Muscle of leg (tissue), 11 donors: Measurements from ENCODE around the gene TSPOAP1. TPM values are rescaled to one million over a fixed set of nuclear protein-coding genes. Genes with fewer than 3 reads are reported as not detected.
A peak's percentile ranks its signal among the peaks of the same experiment; 100 is the strongest.

Experiments
- DNase-seq: peaks from one replicate; pipeline ENCODE4 v3.0.0; 2013
- H3K27ac ChIP-seq: one replicate; pipeline ENCODE4 v1.5.1; 2013; ENCODE audit warnings: mild to moderate bottlenecking, low read length, control low read depth
- H3K27me3 ChIP-seq: one replicate; pipeline ENCODE4 v1.6.1; 2013; ENCODE audit warnings: low read length; ENCODE audit not compliant: control insufficient read depth, insufficient read depth
- H3K36me3 ChIP-seq: one replicate; pipeline ENCODE4 v1.6.1; 2013; ENCODE audit warnings: low read length; ENCODE audit not compliant: control insufficient read depth, insufficient read depth
- H3K4me1 ChIP-seq: one replicate; pipeline ENCODE4 v1.6.1; 2013; ENCODE audit warnings: low read length; ENCODE audit not compliant: control insufficient read depth, insufficient read depth
- H3K4me3 ChIP-seq: one replicate; pipeline ENCODE4 v1.5.1; 2013; ENCODE audit warnings: low read length, control low read depth
- H3K9me3 ChIP-seq: replicated peaks from 2 replicates; pipeline ENCODE4 v1.6.1; 2013; ENCODE audit warnings: low read depth, low read length; ENCODE audit not compliant: control insufficient read depth
- WGBS: methylation state at CpG from one replicate; pipeline ENCODE4 v1.1.5; 2013; ENCODE audit warnings: missing lambda C conversion rate; ENCODE audit not compliant: insufficient coverage; 5-methylcytosine and 5-hydroxymethylcytosine counted together
- polyA plus RNA-seq, 8 donors: library from polyadenylated mRNA; unstranded; fragments of 120-200 nt; gene quantifications; one replicate each; pipeline versions ENCODE4 v1.2.1 to v1.2.3, GENCODE V29; 2013; ENCODE audit warnings: inconsistent platforms in 1 of 8, low replicate concordance in 1 of 8; ENCODE audit not compliant: insufficient read length in 8 of 8, insufficient read depth in 1 of 8
- total RNA-seq: library from RNA; stranded (reverse); fragments of 120-200 nt; gene quantifications from one replicate; pipeline ENCODE4 v1.2.4, GENCODE V29; 2013

TSPOAP1 gene
- total and polyA plus RNA-seq, 9 donors: 3.6 to 7.4 (median 4.8) TPM

DNA sequence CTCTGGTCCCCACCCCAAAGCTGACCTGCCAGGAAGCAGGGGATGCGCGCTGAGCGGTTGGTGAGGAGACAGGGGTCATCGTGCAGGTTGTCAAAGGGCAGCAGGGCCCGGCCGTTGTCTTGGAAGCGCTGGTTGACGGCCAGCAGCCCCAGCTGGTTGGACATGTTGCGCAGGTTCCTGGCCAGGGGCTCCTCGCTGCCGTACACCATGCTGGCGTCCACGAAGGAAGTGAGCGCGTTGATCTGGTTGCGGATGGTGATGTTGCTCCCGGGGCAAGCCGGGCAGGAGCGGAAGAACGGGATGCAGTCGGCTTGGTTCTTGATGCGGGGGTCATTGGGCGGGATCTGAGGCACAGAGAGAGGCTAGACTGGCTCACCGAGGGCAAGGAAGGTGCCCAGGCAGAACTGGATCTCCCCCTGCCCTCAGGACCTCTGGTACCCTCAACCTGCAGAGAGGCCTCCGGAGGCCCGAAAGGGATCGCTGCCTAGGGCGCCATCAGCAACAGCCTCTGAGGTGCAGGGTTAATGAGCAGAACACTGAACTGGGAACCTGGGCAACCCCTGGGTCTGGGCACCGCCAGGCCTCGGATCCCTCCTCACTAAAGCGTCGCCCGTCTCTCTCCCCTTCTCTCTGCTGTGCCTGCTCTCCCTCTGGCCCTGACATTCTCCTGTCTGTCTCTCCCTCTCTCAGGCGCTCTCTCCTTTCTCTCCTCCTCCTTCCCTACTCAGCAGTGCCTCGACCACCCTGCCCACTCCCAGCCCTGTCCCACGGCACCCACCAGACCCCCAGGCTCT lies 50.6 kb downstream of the TSPOAP1 start:
- Histone ChIP-seq H3K4me3 (no peak overlapping the region), H3K9me3 (no peaks in the 10 kb centered on the region), H3K36me3 (no peaks in the 10 kb centered on the region), H3K27me3 (peaks cover 8% of the 10 kb centered on the region), H3K4me1 (peaks cover 34% of the 10 kb centered on the region), H3K27ac (peak overlapping the region; percentile 63)
- WGBS: 91% methylated on average over 32 of the region's 36 CpGs
- DNase-seq: no peak

DNA sequence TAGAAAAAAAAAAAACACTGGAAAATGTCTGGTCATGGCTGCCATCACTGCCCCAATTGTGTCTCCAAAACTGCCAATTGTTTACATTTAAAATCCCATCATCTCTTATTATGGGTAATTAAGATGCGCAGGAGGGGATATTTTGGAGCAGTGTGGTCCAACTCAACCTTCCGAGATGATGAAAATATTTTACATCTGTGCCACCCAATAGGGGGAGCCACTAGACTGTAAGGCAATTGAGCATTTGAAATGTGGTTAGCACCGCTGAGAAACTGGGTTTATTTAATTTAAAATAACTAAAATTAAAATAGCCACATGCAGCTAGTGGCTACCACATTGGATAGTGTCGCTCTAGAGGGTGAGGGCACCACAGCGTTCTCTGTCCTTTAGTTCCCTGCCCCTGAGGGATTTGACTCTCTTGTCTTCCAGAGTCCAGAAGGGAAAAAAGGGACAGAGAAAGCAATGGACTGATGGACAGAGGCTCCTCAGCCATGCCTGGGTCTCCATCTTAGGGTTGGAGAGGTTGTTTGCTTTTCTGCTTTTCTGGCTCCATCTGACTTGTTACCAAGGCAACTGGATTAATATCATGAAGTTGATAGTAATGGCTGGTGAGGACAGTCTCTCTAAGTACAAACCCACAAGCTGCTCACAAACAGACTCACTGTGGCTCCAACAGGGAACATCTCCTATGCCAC lies 51.3 kb downstream of the TSPOAP1 start:
- no CpG with 5 or more reads among the region's 5 CpGs for WGBS

DNA sequence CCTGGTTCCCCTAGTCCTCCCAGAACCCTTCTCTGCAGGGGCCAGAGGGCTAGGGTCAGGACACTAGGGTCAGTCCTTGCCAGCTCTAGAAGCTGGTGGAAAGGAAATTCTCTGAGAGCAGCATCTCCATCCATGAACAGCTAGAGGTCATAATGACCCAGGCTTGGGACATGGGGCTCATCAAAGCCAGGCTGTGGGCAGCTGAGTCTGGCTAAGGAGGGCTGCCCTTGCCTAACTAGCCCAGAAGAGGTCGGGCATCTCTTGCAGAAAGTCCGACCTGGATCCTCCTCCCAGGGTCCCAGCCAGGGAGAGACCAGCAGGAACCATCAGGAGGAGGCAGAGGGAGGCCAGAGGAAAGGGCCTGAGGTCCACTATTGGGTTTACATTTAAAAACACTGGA lies 52.2 kb downstream of the TSPOAP1 start:
- H3K9me3 ChIP-seq: no peaks in the 10 kb centered on the region
- no peak for DNase-seq
- 80% methylated on average over 1 of the region's 2 CpGs for WGBS
- H3K27ac ChIP-seq: no peak overlapping the region
- H3K4me1 ChIP-seq: peaks cover 29% of the 10 kb centered on the region
- no peak overlapping the region for H3K4me3 ChIP-seq
- no peaks in the 10 kb centered on the region for H3K36me3 ChIP-seq
- H3K27me3 ChIP-seq: peaks cover 8% of the 10 kb centered on the region

More for the DNA sequence above, 51.3 kb downstream of the TSPOAP1 start:
- Histone ChIP-seq H3K4me3 (no peak overlapping the region), H3K27ac (no peak overlapping the region), H3K4me1 (peaks cover 34% of the 10 kb centered on the region), H3K36me3 (no peaks in the 10 kb centered on the region), H3K9me3 (no peaks in the 10 kb centered on the region), H3K27me3 (peaks cover 8% of the 10 kb centered on the region)
- peak; percentile 25 for DNase-seq

DNA sequence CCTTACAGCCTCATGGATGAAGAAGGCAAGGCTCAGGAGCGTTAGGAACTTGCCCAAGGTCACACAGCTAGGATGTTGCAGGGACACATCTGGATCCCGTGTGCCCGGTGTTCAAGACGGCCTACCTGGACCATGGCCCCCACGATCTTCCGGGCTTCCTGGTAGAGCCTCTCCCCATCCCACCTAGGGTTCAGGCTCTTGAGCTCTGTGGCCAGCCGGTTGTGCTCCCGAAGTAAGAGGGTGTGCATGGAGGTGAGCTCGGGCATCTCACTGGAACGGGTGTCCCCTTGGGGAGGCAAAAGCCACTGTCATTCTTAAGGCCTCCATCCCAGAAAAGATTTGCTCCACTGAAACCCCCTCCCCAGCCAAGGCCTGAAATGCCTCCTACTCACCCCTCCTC lies 53.2 kb downstream of the TSPOAP1 start:
- no peak for DNase-seq
- 88% methylated on average over 7 of the region's 10 CpGs for WGBS
- H3K4me1 ChIP-seq: peaks cover 28% of the 10 kb centered on the region
- H3K9me3 ChIP-seq: no peaks in the 10 kb centered on the region
- peaks cover 5% of the 10 kb centered on the region for H3K27me3 ChIP-seq
- no peak overlapping the region for H3K4me3 ChIP-seq
- H3K36me3 ChIP-seq: no peaks in the 10 kb centered on the region
- H3K27ac ChIP-seq: no peak overlapping the region

GRCh38 chr17:58273453-58274104 lies 55.0 kb downstream of the TSPOAP1 start:
- Histone ChIP-seq H3K4me1 (peaks cover 13% of the 10 kb centered on the region), H3K36me3 (no peaks in the 10 kb centered on the region), H3K4me3 (no peak overlapping the region), H3K27me3 (peaks cover 2% of the 10 kb centered on the region), H3K27ac (no peak overlapping the region), H3K9me3 (no peaks in the 10 kb centered on the region)
- WGBS: 87% methylated on average over 13 of the region's 15 CpGs
- no peak for DNase-seq

DNA sequence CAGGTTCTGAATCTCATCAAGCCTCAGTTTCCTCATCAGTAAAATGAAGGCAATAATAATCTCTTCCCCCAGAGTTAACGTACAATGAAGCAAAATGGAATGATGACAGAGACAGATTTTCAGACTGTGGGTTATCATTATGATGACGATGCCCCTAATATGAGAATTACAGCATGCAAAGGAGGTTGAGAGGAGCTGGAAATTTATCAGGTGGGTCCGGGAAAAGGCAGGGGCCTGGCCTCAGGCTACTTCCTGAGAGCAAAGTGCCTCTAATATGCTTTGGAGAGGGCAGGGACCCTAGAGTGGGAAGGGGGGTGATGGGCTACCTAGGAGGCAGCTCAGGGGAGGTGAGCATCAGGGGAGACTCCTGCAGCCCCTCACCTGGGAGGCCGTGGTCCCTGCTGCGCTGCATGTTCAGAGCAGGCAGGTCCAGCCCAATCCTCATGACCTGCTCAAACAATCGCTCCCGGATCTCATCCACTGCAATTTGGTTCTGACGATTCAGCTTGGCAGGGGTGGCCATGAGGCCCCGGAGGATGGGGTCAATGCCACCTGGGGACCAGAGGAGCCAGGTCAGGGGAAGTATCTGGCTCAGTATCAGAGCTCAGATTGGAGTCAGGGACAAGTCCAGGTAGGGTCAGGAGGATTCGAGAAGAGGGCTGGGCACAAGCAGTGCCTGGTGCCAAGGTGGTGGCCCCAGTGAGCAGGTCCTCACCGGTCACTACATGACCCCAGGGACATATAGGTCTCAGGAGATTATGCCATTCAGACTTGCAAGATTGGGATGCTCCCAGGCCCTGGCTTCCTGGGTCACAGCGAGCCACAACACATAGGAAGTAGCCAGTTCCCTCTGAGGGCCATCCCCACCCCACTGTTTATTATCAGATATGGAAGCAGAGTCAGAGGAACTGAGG lies 56.0 kb downstream of the TSPOAP1 start:
- no peak for DNase-seq
- H3K27me3 ChIP-seq: peaks cover 2% of the 10 kb centered on the region
- H3K9me3 ChIP-seq: no peaks in the 10 kb centered on the region
- H3K36me3 ChIP-seq: no peaks in the 10 kb centered on the region
- H3K4me1 ChIP-seq: peaks cover 4% of the 10 kb centered on the region
- H3K27ac ChIP-seq: no peak overlapping the region
- WGBS: 86% methylated on average over 10 of the region's 12 CpGs
- H3K4me3 ChIP-seq: no peak overlapping the region

DNA sequence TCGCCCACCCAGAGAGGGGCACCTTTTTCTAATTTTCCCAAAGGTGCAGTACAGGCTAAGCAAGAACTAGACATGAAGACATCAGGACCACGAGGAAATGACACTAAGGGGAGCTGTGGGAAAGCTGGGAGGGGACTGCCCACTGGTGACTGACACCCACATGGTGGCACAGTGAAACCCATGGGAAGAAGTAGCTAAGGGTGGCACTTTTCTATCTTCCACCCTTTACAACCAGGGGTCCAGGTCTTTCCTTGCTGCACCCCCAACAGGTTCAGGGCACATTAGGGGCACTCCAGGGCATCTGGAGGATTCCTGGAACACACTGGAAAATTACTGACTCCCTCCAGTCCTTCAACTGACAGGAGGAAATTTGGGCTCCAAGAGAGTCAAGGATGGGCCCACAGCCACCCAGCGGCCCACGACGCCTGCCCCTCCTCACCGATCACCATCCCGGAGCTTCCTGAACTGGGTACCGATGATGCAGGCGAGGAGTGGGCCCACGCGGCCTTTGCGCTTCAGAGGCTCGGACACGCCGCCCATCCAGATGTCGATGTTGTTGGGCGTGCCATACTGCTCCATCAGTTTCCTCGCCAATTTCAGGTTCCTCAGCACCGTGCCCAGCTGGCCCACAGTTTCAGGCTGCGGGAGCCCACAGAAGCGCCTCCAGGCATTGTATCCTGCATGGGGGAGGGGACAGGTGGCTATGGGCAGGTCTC lies 57.2 kb downstream of the TSPOAP1 start:
- no peak for DNase-seq
- no peaks in the 10 kb centered on the region for H3K4me1 ChIP-seq
- no peak overlapping the region for H3K27ac ChIP-seq
- H3K9me3 ChIP-seq: no peaks in the 10 kb centered on the region
- 90% methylated on average over 17 of the region's 21 CpGs for WGBS
- no peak overlapping the region for H3K4me3 ChIP-seq
- H3K27me3 ChIP-seq: peaks cover 2% of the 10 kb centered on the region
- H3K36me3 ChIP-seq: no peaks in the 10 kb centered on the region

DNA sequence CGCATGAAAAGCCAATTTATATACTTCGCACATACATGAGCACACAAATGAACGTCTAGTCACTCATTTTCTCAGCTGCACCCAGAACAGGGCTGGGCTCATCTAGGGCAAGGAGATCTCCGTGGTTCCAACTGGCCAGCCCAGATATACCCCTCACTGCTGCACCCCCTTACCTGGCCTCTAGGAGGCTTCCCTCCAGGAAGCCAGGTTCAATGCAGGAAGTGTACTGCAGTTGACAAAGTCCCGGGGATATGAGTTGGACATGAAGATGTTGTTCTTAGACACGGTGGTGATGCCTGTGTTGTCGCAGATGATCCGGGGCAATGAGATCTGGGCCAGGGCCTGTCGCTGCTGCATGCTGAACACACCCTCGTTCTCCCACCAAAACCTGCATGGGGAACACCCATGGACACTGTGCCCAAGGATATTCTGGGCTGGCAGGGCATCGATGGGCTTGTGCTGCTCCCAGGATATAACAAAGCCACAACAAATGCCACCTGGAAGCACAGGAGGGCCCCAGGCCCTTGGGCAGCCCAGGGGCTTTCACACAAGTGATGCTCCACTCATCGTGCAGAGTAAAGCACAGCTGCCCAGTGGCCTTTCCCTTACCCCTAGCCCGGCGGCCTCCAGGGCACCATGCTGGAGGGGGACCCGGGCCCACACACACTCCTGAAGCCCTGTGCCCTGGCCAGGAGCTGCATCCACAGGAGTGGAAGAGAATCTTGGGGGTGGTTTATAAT lies 57.9 kb downstream of the TSPOAP1 start:
- H3K27me3 ChIP-seq: peaks cover 5% of the 10 kb centered on the region
- no peaks in the 10 kb centered on the region for H3K9me3 ChIP-seq
- H3K27ac ChIP-seq: no peak overlapping the region
- no peak for DNase-seq
- no peaks in the 10 kb centered on the region for H3K36me3 ChIP-seq
- no peak overlapping the region for H3K4me3 ChIP-seq
- 80% methylated on average over 11 of the region's 15 CpGs for WGBS
- no peaks in the 10 kb centered on the region for H3K4me1 ChIP-seq
